Amniotic epithelial cell (primary cell): ENCODE results near the gene TPRG1L.
"Not testable (repeated sequence)": the region's sequence is repeated elsewhere in the genome, so short reads cannot be mapped to it uniquely, and the experiment has no call there.

ENCODE experiments used
- DNase-seq: peaks from one replicate; pipeline ENCODE4 v3.0.0-alpha.2; 2010; ENCODE audit warnings: low read depth

TPRG1L gene

GRCh38 chr1:3624200-3625136 lies at the start of gene TPRG1L:
Gene TPRG1L (plus strand): TSS chr1:3625015. CDS start chr1:3625073, 58 bp downstream.
- DNase-seq = peak; percentile 87

GRCh38 chr1:3575515-3575914 lies 49.3 kb upstream of the TPRG1L start:
- not testable (repeated sequence) for DNase-seq

- no peak for DNase-seq
Observed at GRCh38 chr1:3575993-3576392, 48.8 kb upstream of the TPRG1L start.

GRCh38 chr1:3577300-3577699 lies 47.5 kb upstream of the TPRG1L start:
- no peak for DNase-seq

- no peak for DNase-seq
Observed at GRCh38 chr1:3577711-3578432, 46.9 kb upstream of the TPRG1L start.

GRCh38 chr1:3578433-3578805 lies 46.4 kb upstream of the TPRG1L start:
- DNase-seq = no peak

GRCh38 chr1:3578906-3579305 lies 45.9 kb upstream of the TPRG1L start:
- DNase-seq = no peak

- no peak for DNase-seq
Observed at GRCh38 chr1:3579626-3580025, 45.2 kb upstream of the TPRG1L start.

GRCh38 chr1:3580231-3580630 lies 44.6 kb upstream of the TPRG1L start:
- DNase-seq = no peak

- no peak for DNase-seq
Observed at GRCh38 chr1:3581296-3582036, 43.3 kb upstream of the TPRG1L start.

- not testable (repeated sequence) for DNase-seq
Observed at GRCh38 chr1:3583751-3584150, 41.1 kb upstream of the TPRG1L start.

- no peak for DNase-seq
Observed at GRCh38 chr1:3584915-3585314, 39.9 kb upstream of the TPRG1L start.

- not testable (repeated sequence) for DNase-seq
Observed at GRCh38 chr1:3585353-3585868, 39.4 kb upstream of the TPRG1L start.

GRCh38 chr1:3585940-3586568 lies 38.8 kb upstream of the TPRG1L start:
- DNase-seq = no peak

- no peak for DNase-seq
Observed at GRCh38 chr1:3586986-3587759, 37.6 kb upstream of the TPRG1L start.

- no peak for DNase-seq
Observed at GRCh38 chr1:3588395-3588794, 36.4 kb upstream of the TPRG1L start.

GRCh38 chr1:3590139-3590763 lies 34.6 kb upstream of the TPRG1L start:
- DNase-seq = no peak

- DNase-seq = no peak
Observed at GRCh38 chr1:3590951-3591865, 33.6 kb upstream of the TPRG1L start.

GRCh38 chr1:3593334-3593733 lies 31.5 kb upstream of the TPRG1L start:
- DNase-seq = no peak
